ENCODE results near the gene CAT. TPM values are rescaled to one million over a fixed set of nuclear protein-coding genes. Genes with fewer than 3 reads are reported as not detected.

Gene CAT
- 28.2 to 32.0 TPM (median 31.1 TPM) in 3 replicates for total RNA-seq
- long read RNA-seq, transcript CAT-201 (13 exons, 2,302 nt), result major isoform, 55 of 61 reads
- long read RNA-seq, partial matches to known transcripts, result 2 of 61 reads
- long read RNA-seq, other reads (novel, unspliced or antisense), result 4 of 61 reads

DNA sequence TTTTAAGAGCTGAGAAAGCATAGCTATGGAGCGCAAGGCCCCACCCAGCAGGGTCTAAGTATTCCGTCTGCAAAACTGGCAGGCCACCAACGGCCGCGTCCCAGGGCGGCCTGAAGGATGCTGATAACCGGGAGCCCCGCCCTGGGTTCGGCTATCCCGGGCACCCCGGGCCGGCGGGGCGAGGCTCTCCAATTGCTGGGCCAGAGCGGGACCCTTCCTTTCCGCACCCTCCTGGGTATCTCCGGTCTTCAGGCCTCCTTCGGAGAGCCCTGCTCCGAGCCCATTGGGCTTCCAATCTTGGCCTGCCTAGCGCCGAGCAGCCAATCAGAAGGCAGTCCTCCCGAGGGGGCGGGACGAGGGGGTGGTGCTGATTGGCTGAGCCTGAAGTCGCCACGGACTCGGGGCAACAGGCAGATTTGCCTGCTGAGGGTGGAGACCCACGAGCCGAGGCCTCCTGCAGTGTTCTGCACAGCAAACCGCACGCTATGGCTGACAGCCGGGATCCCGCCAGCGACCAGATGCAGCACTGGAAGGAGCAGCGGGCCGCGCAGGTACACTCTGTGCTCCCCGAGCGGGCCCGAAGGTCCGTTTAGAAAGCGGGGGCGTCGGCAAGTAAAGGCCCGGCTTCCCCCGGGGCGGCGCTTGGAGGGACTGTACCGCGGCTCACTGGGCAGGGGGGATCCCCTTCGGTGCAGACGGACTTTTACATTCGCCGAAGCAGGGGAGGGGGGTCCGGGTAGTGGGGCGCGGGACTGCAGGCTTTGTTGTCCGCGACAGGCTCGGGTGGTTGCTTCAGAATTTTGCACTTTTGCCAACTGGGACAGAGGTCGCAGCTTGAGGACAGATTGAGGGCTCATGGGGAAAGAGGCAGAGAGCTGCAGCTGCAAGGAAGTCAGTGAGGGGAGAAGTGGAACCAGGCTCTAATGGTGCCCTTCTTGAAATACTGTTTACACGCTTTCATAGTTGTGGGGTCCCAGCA lies at the start of gene CAT:
Gene CAT, plus strand, starts transcription at position 406 of the 979 bp plus-strand sequence. Its CDS starts 80 bp downstream, at position 486.
- TF ChIP-seq, protein P1, sequence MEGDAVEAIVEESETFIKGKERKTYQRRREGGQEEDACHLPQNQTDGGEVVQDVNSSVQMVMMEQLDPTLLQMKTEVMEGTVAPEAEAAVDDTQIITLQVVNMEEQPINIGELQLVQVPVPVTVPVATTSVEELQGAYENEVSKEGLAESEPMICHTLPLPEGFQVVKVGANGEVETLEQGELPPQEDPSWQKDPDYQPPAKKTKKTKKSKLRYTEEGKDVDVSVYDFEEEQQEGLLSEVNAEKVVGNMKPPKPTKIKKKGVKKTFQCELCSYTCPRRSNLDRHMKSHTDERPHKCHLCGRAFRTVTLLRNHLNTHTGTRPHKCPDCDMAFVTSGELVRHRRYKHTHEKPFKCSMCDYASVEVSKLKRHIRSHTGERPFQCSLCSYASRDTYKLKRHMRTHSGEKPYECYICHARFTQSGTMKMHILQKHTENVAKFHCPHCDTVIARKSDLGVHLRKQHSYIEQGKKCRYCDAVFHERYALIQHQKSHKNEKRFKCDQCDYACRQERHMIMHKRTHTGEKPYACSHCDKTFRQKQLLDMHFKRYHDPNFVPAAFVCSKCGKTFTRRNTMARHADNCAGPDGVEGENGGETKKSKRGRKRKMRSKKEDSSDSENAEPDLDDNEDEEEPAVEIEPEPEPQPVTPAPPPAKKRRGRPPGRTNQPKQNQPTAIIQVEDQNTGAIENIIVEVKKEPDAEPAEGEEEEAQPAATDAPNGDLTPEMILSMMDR (IDR thresholded peaks at IDR 0.05), result no peak
- peaks cover 28% of the 10 kb centered on the region for H3K4me1 Mint-ChIP-seq (ENCODE audit: low read depth)
- peak; percentile 97 for DNase-seq (ENCODE audit: low spot score)
- H3K9me3 Mint-ChIP-seq (ENCODE audit: low read depth), result no peaks in the 10 kb centered on the region
- H3K27me3 Mint-ChIP-seq (ENCODE audit: low read depth), result no peaks in the 10 kb centered on the region
- no peaks in the 10 kb centered on the region for H3K36me3 Mint-ChIP-seq (ENCODE audit: low read depth)
- peak within 1 kb of the TSS; percentile 90 for H3K4me3 Mint-ChIP-seq (ENCODE audit: unreplicated experiment)
- peak within 1 kb of the TSS; percentile 95 for H3K27ac Mint-ChIP-seq (ENCODE audit: unreplicated experiment)

DNA sequence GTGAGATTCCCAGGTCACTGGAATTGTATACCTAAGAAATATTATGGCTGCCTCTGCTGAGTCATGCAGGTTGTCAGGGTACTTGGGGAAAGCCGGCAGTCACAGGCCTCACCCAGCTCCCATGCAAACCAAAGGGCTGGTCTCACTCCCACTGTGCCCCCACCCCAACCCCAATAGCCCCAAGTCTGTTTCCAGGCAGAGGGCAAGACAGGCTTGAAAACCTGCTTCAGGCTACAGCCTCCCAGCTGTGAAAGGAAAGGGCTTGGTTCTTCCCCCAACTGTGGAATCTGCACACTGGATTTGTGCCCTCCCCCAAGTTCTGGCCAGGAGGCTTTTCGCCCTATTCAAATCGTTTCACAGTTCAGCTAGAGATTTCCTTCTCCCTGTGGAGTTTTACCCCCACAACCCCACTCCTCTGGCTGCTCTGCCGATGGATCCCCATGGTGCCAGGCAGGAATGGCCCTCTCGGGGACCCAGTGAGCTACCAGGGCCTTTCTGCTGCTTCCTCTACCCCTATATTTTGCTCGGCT lies 43.9 kb upstream of the CAT start:
- no peak for DNase-seq (ENCODE audit: low spot score)
- Mint-ChIP-seq H3K27me3 (ENCODE audit: low read depth) (peaks cover 20% of the 10 kb centered on the region), H3K27ac (ENCODE audit: unreplicated experiment) (no peak overlapping the region), H3K9me3 (ENCODE audit: low read depth) (peaks cover 25% of the 10 kb centered on the region), H3K4me1 (ENCODE audit: low read depth) (peaks cover 9% of the 10 kb centered on the region), H3K36me3 (ENCODE audit: low read depth) (peaks cover 14% of the 10 kb centered on the region), H3K4me3 (ENCODE audit: unreplicated experiment) (no peak overlapping the region)
- TF ChIP-seq, protein P1 (IDR thresholded peaks at IDR 0.05), result no peak

DNA sequence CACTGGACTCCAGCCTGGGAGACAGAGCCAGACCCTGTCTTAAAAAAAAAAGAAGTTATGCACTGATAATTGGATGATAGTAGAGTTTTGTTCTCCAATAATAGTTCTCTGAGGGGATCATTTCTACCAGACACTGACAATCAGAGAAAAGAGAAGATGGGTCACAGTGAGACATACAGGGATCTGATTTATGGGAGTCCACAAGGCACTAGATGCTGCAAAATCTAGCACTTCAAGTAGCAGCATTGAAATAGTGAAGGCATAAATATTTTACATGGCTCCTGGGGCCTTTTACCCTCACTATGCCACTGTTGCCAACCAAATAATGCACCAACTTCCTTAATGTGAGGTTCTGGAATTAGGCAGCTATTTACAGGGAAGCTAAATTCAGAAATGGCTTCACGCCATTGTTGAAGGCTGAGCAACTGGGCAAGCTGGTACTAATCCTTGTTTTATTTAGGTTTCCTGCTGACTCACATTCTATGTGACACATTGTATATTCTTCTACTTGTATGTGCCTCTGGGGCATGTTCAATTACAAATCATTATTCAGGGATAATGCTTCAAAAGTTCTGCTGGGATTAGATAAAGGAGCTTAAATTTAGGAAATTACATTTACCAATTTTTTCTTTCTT lies 42.7 kb upstream of the CAT start:
- peaks cover 14% of the 10 kb centered on the region for H3K36me3 Mint-ChIP-seq (ENCODE audit: low read depth)
- H3K27me3 Mint-ChIP-seq (ENCODE audit: low read depth), result peaks cover 13% of the 10 kb centered on the region
- DNase-seq (ENCODE audit: low spot score), result no peak
- no peak overlapping the region for H3K4me3 Mint-ChIP-seq (ENCODE audit: unreplicated experiment)
- H3K4me1 Mint-ChIP-seq (ENCODE audit: low read depth), result peaks cover 9% of the 10 kb centered on the region
- TF ChIP-seq, protein P1 (IDR thresholded peaks at IDR 0.05), result no peak
- peaks cover 23% of the 10 kb centered on the region for H3K9me3 Mint-ChIP-seq (ENCODE audit: low read depth)
- H3K27ac Mint-ChIP-seq (ENCODE audit: unreplicated experiment), result no peak overlapping the region

DNA sequence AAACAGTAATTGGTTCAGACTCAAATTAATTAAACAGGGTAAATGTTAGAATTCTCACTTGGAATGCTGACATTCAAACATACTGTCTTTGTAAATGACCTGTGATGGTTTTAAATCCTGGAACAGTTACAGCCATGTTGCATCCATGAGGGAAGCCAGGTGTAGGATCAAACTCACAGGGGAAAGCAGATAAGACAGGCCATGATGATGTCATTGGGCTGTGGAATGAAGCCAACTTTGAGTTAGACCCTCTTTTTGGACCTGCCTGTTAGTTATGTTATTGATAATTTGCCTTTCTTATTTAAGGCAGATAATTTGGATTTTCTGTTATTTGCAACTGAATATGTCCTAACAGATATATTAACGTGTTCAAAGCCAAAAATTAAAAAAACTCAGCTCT lies 41.6 kb upstream of the CAT start:
- DNase-seq (ENCODE audit: low spot score), result no peak
- TF ChIP-seq, protein P1 (IDR thresholded peaks at IDR 0.05), result no peak
- peaks cover 14% of the 10 kb centered on the region for H3K36me3 Mint-ChIP-seq (ENCODE audit: low read depth)
- H3K27me3 Mint-ChIP-seq (ENCODE audit: low read depth), result peaks cover 2% of the 10 kb centered on the region
- peaks cover 21% of the 10 kb centered on the region for H3K9me3 Mint-ChIP-seq (ENCODE audit: low read depth)
- H3K4me1 Mint-ChIP-seq (ENCODE audit: low read depth), result peaks cover 9% of the 10 kb centered on the region
- H3K27ac Mint-ChIP-seq (ENCODE audit: unreplicated experiment), result no peak overlapping the region
- no peak overlapping the region for H3K4me3 Mint-ChIP-seq (ENCODE audit: unreplicated experiment)

DNA sequence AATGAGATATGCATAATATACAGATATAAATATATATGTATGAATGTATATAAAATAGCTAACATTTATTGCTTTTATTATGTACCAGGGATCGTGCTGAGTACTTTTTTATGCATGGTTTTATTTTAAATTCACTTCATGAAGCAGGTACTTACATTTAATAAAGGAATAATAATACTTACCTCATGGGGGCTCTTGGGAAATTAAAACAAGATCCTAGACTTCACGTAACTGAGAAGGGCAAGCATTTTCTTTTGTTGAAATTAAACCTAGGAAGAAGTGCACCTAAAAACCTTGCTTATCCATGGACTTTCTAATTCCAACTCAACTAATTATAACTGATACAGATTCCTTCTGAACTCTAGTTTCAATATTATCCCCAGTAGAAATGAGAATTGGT lies 40.9 kb upstream of the CAT start:
- Mint-ChIP-seq H3K4me1 (ENCODE audit: low read depth) (peaks cover 9% of the 10 kb centered on the region), H3K27ac (ENCODE audit: unreplicated experiment) (no peak overlapping the region), H3K4me3 (ENCODE audit: unreplicated experiment) (no peak overlapping the region), H3K9me3 (ENCODE audit: low read depth) (peaks cover 15% of the 10 kb centered on the region), H3K36me3 (ENCODE audit: low read depth) (peaks cover 9% of the 10 kb centered on the region), H3K27me3 (ENCODE audit: low read depth) (peaks cover under 1% of the 10 kb centered on the region)
- no peak for DNase-seq (ENCODE audit: low spot score)
- TF ChIP-seq, protein P1 (IDR thresholded peaks at IDR 0.05), result no peak

Measured in chondrocyte (in vitro differentiated cells).